K562 (cell line): ENCODE results near the gene ZNF839. TPM values are rescaled to one million over a fixed set of nuclear protein-coding genes. Genes with fewer than 3 reads are reported as not detected.

Source experiments
- ATAC-seq: fragments of 200-7000 bp; cut with Tn5 transposase; 3 replicates; pipeline ENCODE4 v1.9.1; 2020; ENCODE audit warnings: moderate library complexity
- BruUV-seq: library from RNA; stranded (reverse); fragments of 400-500 nt; replicated peaks from 2 replicates; lab custom pipeline; 2021; lab: Mats Ljungman, UMichigan
- CTCF ChIA-PET: fragments of 300-600 bp; formaldehyde crosslinking; extraction: SDS; loops from one replicate; lab custom pipeline; 2021; ENCODE audit warnings: low intra/inter-chr PET ratio; lab: Yijun Ruan, JAX
- POLR2A ChIA-PET: fragments of 300-600, 350-650 bp; sonication (Branson Sonifier 250); formaldehyde crosslinking; extraction: SDS; loops from one replicate; lab custom pipeline; 2021; ENCODE audit warnings: antibody characterized with exemption, inconsistent platforms; lab: Yijun Ruan, JAX
- DNase-seq, 4 experiments: peaks; one replicate each; pipeline versions ENCODE4 v3.0.0 to v3.0.0-alpha.2; 2011 to 2018; ENCODE audit warnings: low spot score in 3 of 4, mixed read lengths in 3 of 4; ENCODE audit errors: extremely low read depth in 1 of 4
- FAIRE-seq: peaks from 2 replicates; lab custom pipeline; 2011; peaks lifted over from hg19 to GRCh38; lab: Jason Lieb, UNC
- H2AFZ ChIP-seq: 2 replicates; pipeline ENCODE4 v1.6.0; 2011; ENCODE audit warnings: low read depth, low read length, control low read depth, inconsistent platforms
- H3K27ac ChIP-seq: fragments of 200-600 bp; 3 replicates; pipeline ENCODE4 v1.8.0; 2011; ENCODE audit warnings: low read depth, mild to moderate bottlenecking, control low read depth, inconsistent platforms, low read length, moderate library complexity, mixed read lengths; ENCODE audit errors: extremely low read depth
- H3K27me3 ChIP-seq, 2 experiments: fragments of 300-600 bp in 1 of 2; 2 replicates in 1 of 2; 3 replicates in 1 of 2; pipeline versions ENCODE4 v1.6.0 to v1.8.0; 2011; ENCODE audit warnings: inconsistent platforms in 2 of 2, low read length in 2 of 2, mild to moderate bottlenecking in 1 of 2, mixed read lengths in 1 of 2, moderate library complexity in 1 of 2; ENCODE audit not compliant: control insufficient read depth in 2 of 2, insufficient read depth in 2 of 2
- H3K36me3 ChIP-seq: fragments of 300-600 bp; 3 replicates; pipeline ENCODE4 v1.8.0; 2011; ENCODE audit warnings: mild to moderate bottlenecking, low read length, inconsistent platforms; ENCODE audit not compliant: control insufficient read depth, insufficient read depth
- H3K4me1 ChIP-seq, 2 experiments: fragments of 200-600 bp in 1 of 2; replicated peaks in 1 of 2; 2 replicates in 1 of 2; 3 replicates in 1 of 2; pipeline versions ENCODE4 v1.5.1 to v1.8.0; 2011; ENCODE audit warnings: inconsistent platforms in 2 of 2, low read length in 2 of 2, mild to moderate bottlenecking in 1 of 2, mixed read lengths in 1 of 2, moderate library complexity in 1 of 2; ENCODE audit not compliant: control insufficient read depth in 2 of 2, insufficient read depth in 2 of 2
- H3K4me2 ChIP-seq: 2 replicates; pipeline ENCODE4 v1.6.1; 2011; ENCODE audit warnings: low read length, control low read depth, inconsistent platforms, mixed read lengths; ENCODE audit not compliant: insufficient read depth
- H3K4me3 ChIP-seq: fragments of 200-600 bp; sonication (generic), shearing (Covaris generic); 2 replicates; pipeline ENCODE4 v1.5.1; 2016; ENCODE audit warnings: control low read depth, inconsistent platforms
- H3K79me2 ChIP-seq: fragments of 200-600 bp; 3 replicates; pipeline ENCODE4 v1.8.0; 2011; ENCODE audit warnings: low read length, inconsistent platforms; ENCODE audit not compliant: control insufficient read depth, insufficient read depth
- H3K9ac ChIP-seq, 2 experiments: 2 replicates each; pipeline versions ENCODE4 v1.6.0 to v1.6.1; 2011; ENCODE audit warnings: low read depth in 2 of 2, low read length in 2 of 2, control low read depth in 1 of 2, inconsistent platforms in 1 of 2, mild to moderate bottlenecking in 1 of 2, mixed read lengths in 1 of 2; ENCODE audit not compliant: insufficient read depth in 1 of 2
- H3K9me1 ChIP-seq: one replicate; pipeline ENCODE4 v1.6.0; 2011; ENCODE audit warnings: inconsistent platforms, mild to moderate bottlenecking, low read length, moderate library complexity; ENCODE audit not compliant: control insufficient read depth, insufficient read depth
- H3K9me3 ChIP-seq: replicated peaks from 2 replicates; pipeline ENCODE4 v1.5.1; 2011; ENCODE audit warnings: low read depth, low read length, inconsistent platforms; ENCODE audit not compliant: control insufficient read depth, insufficient read depth
- H4K20me1 ChIP-seq: replicated peaks from 2 replicates; pipeline ENCODE4 v1.6.1; 2011; ENCODE audit warnings: low read length, inconsistent platforms, mixed read lengths; ENCODE audit not compliant: control insufficient read depth, insufficient read depth
- ELF4 ChIP-seq: fragments of 450-650 bp; formaldehyde crosslinking; IDR thresholded peaks from 2 replicates; pipeline ENCODE4 v1.4.0; 2022; ENCODE audit warnings: missing genetic modification characterization
- GATA2 ChIP-seq: sonication (generic); formaldehyde crosslinking; IDR thresholded peaks from 2 replicates; pipeline ENCODE4 v1.4.0; 2020; ENCODE audit warnings: mild to moderate bottlenecking, missing genetic modification reagents
- HDAC8 ChIP-seq: fragments of 450-650 bp; IDR thresholded peaks from 2 replicates; pipeline ENCODE4 v1.6.1; 2016; ENCODE audit warnings: mild to moderate bottlenecking, missing genetic modification characterization, moderate library complexity, missing compliant biosample characterization
- KLF6 ChIP-seq: fragments of 250-450 bp; sonication (Bioruptor Pico); IDR thresholded peaks from 2 replicates; pipeline ENCODE4 v1.4.0; 2020; ENCODE audit warnings: mild to moderate bottlenecking, moderate library complexity, borderline replicate concordance
- MEIS2 ChIP-seq: fragments of 450-650 bp; IDR thresholded peaks from 2 replicates; pipeline ENCODE4 v1.6.1; 2014; ENCODE audit warnings: mild to moderate bottlenecking; ENCODE audit not compliant: partially characterized antibody
- PHF20 ChIP-seq: fragments of 450-650 bp; IDR thresholded peaks from 2 replicates; pipeline ENCODE4 v1.6.1; 2018; ENCODE audit not compliant: partially characterized antibody
- PTBP1 ChIP-seq: fragments of 200-400 bp; formaldehyde crosslinking; IDR thresholded peaks from 2 replicates; pipeline ENCODE4 v1.6.1; 2017; ENCODE audit warnings: low read depth, low read length
- SNIP1 ChIP-seq: fragments of 450-650 bp; IDR thresholded peaks from 2 replicates; pipeline ENCODE4 v1.7.1; 2017; ENCODE audit warnings: low read depth, mild to moderate bottlenecking
- WGBS: fragments of 100-300 bp; shearing (Covaris generic); methylation state at CpG from one replicate; pipeline ENCODE4 v1.1.6; 2016; ENCODE audit warnings: low coverage, mixed read lengths; ENCODE audit not compliant: insufficient coverage; ENCODE audit errors: missing lambda C conversion rate; 5-methylcytosine and 5-hydroxymethylcytosine counted together
- in situ Hi-C: fragments of 300-500 bp; cut with MboI; formaldehyde crosslinking; loops from 4 replicates; pipeline ENCODE4 v1.15.0; 2018; ENCODE audit warnings: inconsistent platforms, mixed read lengths
- intact Hi-C: fragments of 100-400 bp; cut with micrococcal nuclease; formaldehyde crosslinking; loops from 2 replicates; pipeline ENCODE4 v1.14.2; 2022
- polyA plus RNA-seq, 8 experiments: library from polyadenylated mRNA; depleted of rRNA in 4 of 8; stranded (reverse) in 5 of 8; unstranded in 3 of 8; fragments of >200 nt; fragmentation: Nextera tagmentation in 2 of 8; fragmentation: Illumina TruSeq in 1 of 8; extraction: Ambion mirVana in 2 of 8; extraction: Trizol in 1 of 8; gene quantifications; 2 replicates each; pipeline versions ENCODE4 v1.2.1 to v1.2.3, GENCODE V29; 2011 to 2014; ENCODE audit warnings: inconsistent platforms in 1 of 8, missing spikeins in 1 of 8
- total RNA-seq, 7 experiments: library from RNA; depleted of rRNA in 6 of 7; stranded (reverse); fragments of >200 nt in 6 of 7; fragmentation: Illumina TruSeq in 2 of 7; extraction: Trizol in 2 of 7; gene quantifications; 2 replicates each; pipeline versions ENCODE4 v1.2.1 to v1.2.3, GENCODE V29; 2011 to 2021; ENCODE audit warnings: low replicate concordance in 1 of 7
- TF ChIP-seq, protein P1 (sequence below): sonication (generic); formaldehyde crosslinking; IDR thresholded peaks from 2 replicates; pipeline ENCODE4 v1.8.0; 2023; ENCODE audit warnings: mild to moderate bottlenecking, missing genetic modification reagents
- TF ChIP-seq, protein P2 (sequence below): fragments of 250-450 bp; sonication (Bioruptor Pico); IDR thresholded peaks from 2 replicates; pipeline ENCODE4 v1.8.0; 2022; ENCODE audit warnings: moderate library complexity, mild to moderate bottlenecking, inconsistent platforms

The ZNF839 gene
- total and polyA plus RNA-seq, 9 of the 15 experiments (the other 6 are each of a cell fraction or from before 2014, with no cell fraction given): 0.42 to 8.4 (median 5.7) TPM

DNA sequence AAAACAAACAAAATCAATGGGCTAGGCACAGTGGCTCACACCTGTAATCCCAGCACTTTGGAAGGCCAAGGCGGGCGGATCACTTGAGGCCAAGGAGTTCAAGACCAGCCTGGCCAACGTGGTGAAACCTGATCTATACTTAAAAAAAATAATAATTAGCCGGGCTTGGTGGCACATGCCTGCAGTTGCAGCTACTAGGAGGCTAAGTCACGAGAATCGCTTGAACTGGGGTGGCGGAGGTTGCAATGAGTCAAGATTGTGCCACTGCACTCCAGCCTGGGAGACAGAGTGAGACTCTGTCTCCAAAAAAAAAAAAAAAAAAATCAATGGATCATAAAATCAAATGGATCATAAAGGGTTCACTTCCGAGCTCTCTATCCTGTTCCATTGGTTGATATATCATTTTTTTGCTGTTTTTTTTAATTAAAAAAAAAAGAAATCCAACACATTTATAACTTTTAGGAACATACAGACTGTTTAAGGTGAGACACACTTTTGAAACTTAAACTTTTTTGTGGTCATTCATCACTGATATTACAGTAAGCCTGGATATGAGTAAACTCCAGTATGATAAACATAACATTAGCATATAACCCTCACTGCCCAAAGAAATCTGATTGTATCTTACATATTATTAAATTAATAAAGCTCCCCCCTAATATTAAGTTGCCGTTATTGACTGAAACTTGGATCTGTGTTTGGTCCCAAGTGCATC, 36.6 kb upstream of the ZNF839 start:
- Histone ChIP-seq H3K79me2 (no peaks in the 10 kb centered on the region), H3K27ac (no peak overlapping the region), H3K9me3 (no peaks in the 10 kb centered on the region), H3K4me1 (no peaks in the 10 kb centered on the region; a peak in 1 of 5 replicates), H3K9ac (no peak overlapping the region), H3K4me3 (no peak overlapping the region), H4K20me1 (no peaks in the 10 kb centered on the region), H3K36me3 (no peaks in the 10 kb centered on the region), H3K9me1 (no peaks in the 10 kb centered on the region), H3K27me3 (no peaks in the 10 kb centered on the region), H3K4me2 (no peak overlapping the region), H2AFZ (no peak overlapping the region)
- no peak for DNase-seq
- ChIA-PET CTCF (no interaction called here), POLR2A (no interaction called here)
- BruUV-seq: no TSS peak
- TF ChIP-seq, protein P1, sequence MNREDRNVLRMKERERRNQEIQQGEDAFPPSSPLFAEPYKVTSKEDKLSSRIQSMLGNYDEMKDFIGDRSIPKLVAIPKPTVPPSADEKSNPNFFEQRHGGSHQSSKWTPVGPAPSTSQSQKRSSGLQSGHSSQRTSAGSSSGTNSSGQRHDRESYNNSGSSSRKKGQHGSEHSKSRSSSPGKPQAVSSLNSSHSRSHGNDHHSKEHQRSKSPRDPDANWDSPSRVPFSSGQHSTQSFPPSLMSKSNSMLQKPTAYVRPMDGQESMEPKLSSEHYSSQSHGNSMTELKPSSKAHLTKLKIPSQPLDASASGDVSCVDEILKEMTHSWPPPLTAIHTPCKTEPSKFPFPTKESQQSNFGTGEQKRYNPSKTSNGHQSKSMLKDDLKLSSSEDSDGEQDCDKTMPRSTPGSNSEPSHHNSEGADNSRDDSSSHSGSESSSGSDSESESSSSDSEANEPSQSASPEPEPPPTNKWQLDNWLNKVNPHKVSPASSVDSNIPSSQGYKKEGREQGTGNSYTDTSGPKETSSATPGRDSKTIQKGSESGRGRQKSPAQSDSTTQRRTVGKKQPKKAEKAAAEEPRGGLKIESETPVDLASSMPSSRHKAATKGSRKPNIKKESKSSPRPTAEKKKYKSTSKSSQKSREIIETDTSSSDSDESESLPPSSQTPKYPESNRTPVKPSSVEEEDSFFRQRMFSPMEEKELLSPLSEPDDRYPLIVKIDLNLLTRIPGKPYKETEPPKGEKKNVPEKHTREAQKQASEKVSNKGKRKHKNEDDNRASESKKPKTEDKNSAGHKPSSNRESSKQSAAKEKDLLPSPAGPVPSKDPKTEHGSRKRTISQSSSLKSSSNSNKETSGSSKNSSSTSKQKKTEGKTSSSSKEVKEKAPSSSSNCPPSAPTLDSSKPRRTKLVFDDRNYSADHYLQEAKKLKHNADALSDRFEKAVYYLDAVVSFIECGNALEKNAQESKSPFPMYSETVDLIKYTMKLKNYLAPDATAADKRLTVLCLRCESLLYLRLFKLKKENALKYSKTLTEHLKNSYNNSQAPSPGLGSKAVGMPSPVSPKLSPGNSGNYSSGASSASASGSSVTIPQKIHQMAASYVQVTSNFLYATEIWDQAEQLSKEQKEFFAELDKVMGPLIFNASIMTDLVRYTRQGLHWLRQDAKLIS (CRISPR knock-in tag): no peak
- TF ChIP-seq KLF6 (CRISPR knock-in tag) (no peak), MEIS2 (no peak), PTBP1 (no peak), SNIP1 (no peak), PHF20 (no peak), GATA2 (CRISPR knock-in tag) (no peak), HDAC8 (tag) (no peak), ELF4 (CRISPR knock-in tag) (no peak)
- TF ChIP-seq, protein P2, sequence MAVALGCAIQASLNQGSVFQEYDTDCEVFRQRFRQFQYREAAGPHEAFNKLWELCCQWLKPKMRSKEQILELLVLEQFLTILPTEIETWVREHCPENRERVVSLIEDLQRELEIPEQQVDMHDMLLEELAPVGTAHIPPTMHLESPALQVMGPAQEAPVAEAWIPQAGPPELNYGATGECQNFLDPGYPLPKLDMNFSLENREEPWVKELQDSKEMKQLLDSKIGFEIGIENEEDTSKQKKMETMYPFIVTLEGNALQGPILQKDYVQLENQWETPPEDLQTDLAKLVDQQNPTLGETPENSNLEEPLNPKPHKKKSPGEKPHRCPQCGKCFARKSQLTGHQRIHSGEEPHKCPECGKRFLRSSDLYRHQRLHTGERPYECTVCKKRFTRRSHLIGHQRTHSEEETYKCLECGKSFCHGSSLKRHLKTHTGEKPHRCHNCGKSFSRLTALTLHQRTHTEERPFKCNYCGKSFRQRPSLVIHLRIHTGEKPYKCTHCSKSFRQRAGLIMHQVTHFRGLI (CRISPR knock-in tag): no peak
- ATAC-seq: no peak
- intact Hi-C loops: no loop called here
- FAIRE-seq: no peak
- in situ Hi-C loops: no loop called here
- 63% methylated on average over 8 of the region's 9 CpGs for WGBS
